Left renal pelvis (tissue), 4 donors: Measurements from ENCODE around the gene PRRX1. TPM values are rescaled to one million over a fixed set of nuclear protein-coding genes. Genes with fewer than 3 reads are reported as not detected.

Experiments
- DNase-seq, 4 donors: peaks; one replicate each; pipeline ENCODE4 v3.0.0-alpha.2; 2013; ENCODE audit warnings: low read depth in 4 of 4, low spot score in 3 of 4
- polyA plus RNA-seq, 4 donors: library from polyadenylated mRNA; unstranded; fragments of 120-200 nt; gene quantifications; one replicate each; pipeline ENCODE4 v1.2.1, GENCODE V29; 2013; ENCODE audit not compliant: insufficient read length in 4 of 4

The PRRX1 gene
- polyA plus RNA-seq, 4 donors = 0.87 to 119 (median 11.4) TPM

- DNase-seq = no peak
Measured at GRCh38 chr1:170686291-170686690, 22.4 kb downstream of the PRRX1 start.

- DNase-seq = no peak
Measured at GRCh38 chr1:170687621-170688020, 23.7 kb downstream of the PRRX1 start.

- DNase-seq = no peak
Measured at GRCh38 chr1:170691258-170691657, 27.3 kb downstream of the PRRX1 start.

- DNase-seq = no peak
Measured at GRCh38 chr1:170692866-170693575, 29.1 kb downstream of the PRRX1 start.

GRCh38 chr1:170694172-170694926 lies 30.4 kb downstream of the PRRX1 start:
- DNase-seq = no peak

GRCh38 chr1:170695955-170696590 lies 32.1 kb downstream of the PRRX1 start:
- no peak for DNase-seq

- DNase-seq = no peak
Measured at GRCh38 chr1:170696591-170697290, 32.8 kb downstream of the PRRX1 start.

- no peak for DNase-seq
Measured at GRCh38 chr1:170697316-170697715, 33.4 kb downstream of the PRRX1 start.

GRCh38 chr1:170698301-170699275 lies 34.7 kb downstream of the PRRX1 start:
- no peak for DNase-seq

GRCh38 chr1:170699696-170700095 lies 35.8 kb downstream of the PRRX1 start:
- DNase-seq = no peak

- no peak for DNase-seq
Measured at GRCh38 chr1:170700842-170701615, 37.1 kb downstream of the PRRX1 start.

GRCh38 chr1:170701962-170702361 lies 38.0 kb downstream of the PRRX1 start:
- no peak for DNase-seq

GRCh38 chr1:170703591-170703990 lies 39.7 kb downstream of the PRRX1 start:
- DNase-seq = no peak

GRCh38 chr1:170704256-170704655 lies 40.3 kb downstream of the PRRX1 start:
- DNase-seq = no peak

- no peak for DNase-seq
Measured at GRCh38 chr1:170705981-170706380, 42.0 kb downstream of the PRRX1 start.

GRCh38 chr1:170707117-170707516 lies 43.2 kb downstream of the PRRX1 start:
- no peak for DNase-seq

GRCh38 chr1:170707959-170708655 lies 44.2 kb downstream of the PRRX1 start:
- DNase-seq = no peak

GRCh38 chr1:170711682-170712081 lies 47.8 kb downstream of the PRRX1 start:
- DNase-seq = no peak

- no peak for DNase-seq
Measured at GRCh38 chr1:170714163-170714562, 50.2 kb downstream of the PRRX1 start.
